B cell (primary cell): ENCODE results near the gene GLI3. TPM values are rescaled to one million over a fixed set of nuclear protein-coding genes. Genes with fewer than 3 reads are reported as not detected.

Source experiments
- ATAC-seq: fragments of 200-7000 bp; cut with Tn5 transposase; one replicate; pipeline ENCODE4 v1.10.0; 2021; ENCODE audit warnings: low read depth, mild to moderate bottlenecking, moderate number of reproducible peaks, moderate library complexity
- CTCF ChIA-PET: fragments of 350-600 bp; sonication (Branson Sonifier 250); formaldehyde crosslinking; loops from one replicate; lab custom pipeline; 2021; ENCODE audit warnings: antibody characterized with exemption, inconsistent platforms; lab: Charles Lee
- POLR2A ChIA-PET: fragments of 350-600 bp; sonication (Branson Sonifier 250); formaldehyde crosslinking; loops from one replicate; lab custom pipeline; 2021; ENCODE audit warnings: antibody characterized with exemption; lab: Charles Lee
- DNase-seq: peaks from one replicate; pipeline ENCODE4 v3.0.0; 2013
- H2AFZ ChIP-seq: 2 replicates; pipeline ENCODE4 v1.6.1; 2012; ENCODE audit warnings: mild to moderate bottlenecking, low read depth, low read length; ENCODE audit not compliant: insufficient read depth, poor library complexity, severe bottlenecking
- H3K27ac ChIP-seq, 2 donors: 1 replicate in 1 of 2; 2 replicates in 1 of 2; pipeline ENCODE4 v1.5.1; 2012 to 2013; ENCODE audit warnings: low read length in 2 of 2, mild to moderate bottlenecking in 2 of 2, moderate library complexity in 1 of 2
- H3K27me3 ChIP-seq, 4 experiments: fragments of 200-600 bp in 1 of 4; sonication (generic) in 1 of 4; replicated peaks in 1 of 4; 1 replicate in 2 of 4; 2 replicates in 2 of 4; pipeline versions ENCODE4 v1.6.1 to v1.7.0; 2013 to 2016; ENCODE audit warnings: low read length in 3 of 4, mild to moderate bottlenecking in 2 of 4, mixed read lengths in 1 of 4, moderate library complexity in 1 of 4; ENCODE audit not compliant: insufficient read depth in 4 of 4, control insufficient read depth in 3 of 4; ENCODE audit errors: control extremely low read depth in 1 of 4
- H3K36me3 ChIP-seq, 2 experiments: replicated peaks in 1 of 2; 1 replicate in 1 of 2; 2 replicates in 1 of 2; pipeline versions ENCODE4 v1.6.1 to v1.7.1; 2013; ENCODE audit warnings: low read length in 1 of 2; ENCODE audit not compliant: insufficient read depth in 2 of 2, control insufficient read depth in 1 of 2; ENCODE audit errors: control extremely low read depth in 1 of 2, extremely low read depth in 1 of 2
- H3K4me1 ChIP-seq, 2 donors: fragments of 200-600 bp in 1 of 2; sonication (generic) in 1 of 2; 1 replicate in 1 of 2; 2 replicates in 1 of 2; pipeline versions ENCODE4 v1.5.1 to v1.6.1; 2013 to 2017; ENCODE audit warnings: low read length in 2 of 2; ENCODE audit not compliant: control insufficient read depth in 2 of 2, insufficient read depth in 2 of 2
- H3K4me2 ChIP-seq: replicated peaks from 2 replicates; pipeline ENCODE3; 2012; ENCODE audit warnings: mild to moderate bottlenecking, low read depth, low read length; ENCODE audit not compliant: poor library complexity, severe bottlenecking
- H3K4me3 ChIP-seq, 5 experiments: fragments of 200-600 bp in 1 of 5; sonication (generic) in 1 of 5; 1 replicate in 3 of 5; 2 replicates in 2 of 5; pipeline versions ENCODE4 v1.5.1 to v1.7.0; 2011 to 2016; ENCODE audit warnings: low read length in 4 of 5, mild to moderate bottlenecking in 4 of 5, low read depth in 2 of 5, control low read depth in 1 of 5, moderate library complexity in 1 of 5; ENCODE audit not compliant: insufficient read depth in 1 of 5; ENCODE audit errors: control extremely low read depth in 1 of 5, extremely low read depth in 1 of 5
- H3K79me2 ChIP-seq: fragments of 200-600 bp; sonication (generic); one replicate; pipeline ENCODE4 v1.6.0; 2016; ENCODE audit warnings: low read length; ENCODE audit not compliant: control insufficient read depth, insufficient read depth
- H3K9ac ChIP-seq: fragments of 200-600 bp; sonication (generic); 2 replicates; pipeline ENCODE4 v1.6.1; 2017; ENCODE audit warnings: mild to moderate bottlenecking, low read length, moderate library complexity
- H3K9me3 ChIP-seq, 3 donors: one replicate each; pipeline versions ENCODE4 v1.6.1 to v1.7.1; 2013; ENCODE audit warnings: low read length in 2 of 3; ENCODE audit not compliant: control insufficient read depth in 2 of 3, insufficient read depth in 1 of 3; ENCODE audit errors: control extremely low read depth in 1 of 3
- H4K20me1 ChIP-seq: 2 replicates; pipeline ENCODE4 v1.6.0; 2012; ENCODE audit warnings: mild to moderate bottlenecking, low read length; ENCODE audit not compliant: insufficient read depth, control insufficient read depth, poor library complexity, severe bottlenecking
- H3K27ac Mint-ChIP-seq: one replicate; pipeline ENCODE4 v1.8.0; 2021; ENCODE audit warnings: mixed read lengths
- H3K27me3 Mint-ChIP-seq: one replicate; pipeline ENCODE4 v1.8.0; 2021; ENCODE audit warnings: mixed read lengths
- H3K4me1 Mint-ChIP-seq: one replicate; pipeline ENCODE4 v1.8.0; 2021; ENCODE audit warnings: mixed read lengths
- H3K4me3 Mint-ChIP-seq: one replicate; pipeline ENCODE4 v1.8.0; 2021; ENCODE audit warnings: mixed read lengths
- H3K9me3 Mint-ChIP-seq: one replicate; pipeline ENCODE4 v1.8.0; 2022; ENCODE audit warnings: mixed read lengths; ENCODE audit not compliant: insufficient read depth
- CTCF ChIP-seq: fragments of 200-600 bp; IDR thresholded peaks from one replicate; pipeline ENCODE4 v1.8.0; 2022; ENCODE audit warnings: antibody characterized with exemption, mild to moderate bottlenecking
- EZH2 ChIP-seq: IDR thresholded peaks from 2 replicates; pipeline ENCODE4 v1.6.1; 2012; ENCODE audit warnings: borderline replicate concordance, low read depth, mild to moderate bottlenecking, moderate library complexity, low read length; ENCODE audit not compliant: insufficient read depth, poor library complexity, severe bottlenecking
- WGBS: methylation state at CpG from one replicate; pipeline ENCODE4 v1.1.5; 2013; ENCODE audit warnings: missing lambda C conversion rate; ENCODE audit not compliant: insufficient coverage; 5-methylcytosine and 5-hydroxymethylcytosine counted together
- intact Hi-C: fragments of 100-400 bp; cut with micrococcal nuclease; formaldehyde crosslinking; loops from one replicate; pipeline ENCODE4 v1.10.0; 2022
- polyA plus RNA-seq: library from polyadenylated mRNA; depleted of rRNA; stranded (reverse); fragments of >200 nt; gene quantifications from 2 replicates; pipeline ENCODE4 v1.2.3, GENCODE V29; 2012
- total RNA-seq, 2 donors: library from RNA; stranded (reverse); fragments of 120-200 nt in 1 of 2; gene quantifications; 1 replicate in 1 of 2; 2 replicates in 1 of 2; pipeline versions ENCODE4 v1.2.3 to v1.2.4, GENCODE V29; 2013 to 2022

The GLI3 gene
- total and polyA plus RNA-seq, 2 donors (not counting 1 experiment from before 2014, with no cell fraction given) = not detected

GRCh38 chr7:42006801-42007513, 230.1 kb downstream of the GLI3 start:
- Mint-ChIP-seq H3K9me3 (no peaks in the 10 kb centered on the region), H3K4me1 (no peaks in the 10 kb centered on the region), H3K27me3 (peaks cover 15% of the 10 kb centered on the region), H3K4me3 (no peak overlapping the region), H3K27ac (no peak overlapping the region)
- Histone ChIP-seq H3K4me2 (no peak overlapping the region), H3K9me3 (no peaks in the 10 kb centered on the region), H3K79me2 (no peaks in the 10 kb centered on the region), H3K4me3 (no peak overlapping the region), H3K27me3 (peaks cover 0 to 3% (median 0%) of the 10 kb centered on the region in 4 experiments), H3K27ac (no peak overlapping the region), H2AFZ (no peak overlapping the region), H3K9ac (no peak overlapping the region), H4K20me1 (no peaks in the 10 kb centered on the region), H3K36me3 (no peaks in the 10 kb centered on the region), H3K4me1 (no peaks in the 10 kb centered on the region)
- CTCF ChIA-PET = interaction anchor here (1.3 kb wide), 1 partner anchor 28 kb away, joined by 3 read pairs; no protein-coding TSS in a partner anchor
- 60% methylated on average over 2 of the region's 3 CpGs for WGBS
- DNase-seq (no peak), ATAC-seq (no peak)
- POLR2A ChIA-PET = no interaction called here
- intact Hi-C loops = no loop called here
- no peak for TF ChIP-seq EZH2

DNA sequence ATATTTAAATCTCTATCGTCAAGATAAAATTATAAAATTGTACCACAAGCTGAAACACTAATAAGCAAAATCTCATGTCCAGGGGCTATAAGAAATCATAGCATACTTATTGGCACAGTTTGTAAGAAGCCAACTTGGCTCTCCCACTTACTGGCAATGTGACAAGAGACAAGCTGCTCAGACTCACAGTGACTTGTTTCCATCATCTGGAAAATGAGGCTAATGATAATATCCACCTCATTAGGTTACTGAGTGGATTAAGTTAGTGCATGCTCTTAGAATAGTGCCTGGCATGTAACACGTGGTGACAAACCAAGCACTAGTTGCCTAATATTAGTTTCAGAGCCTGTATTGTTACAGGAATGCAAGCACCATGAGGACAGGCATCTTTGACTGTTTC, 234.4 kb downstream of the GLI3 start:
- intact Hi-C loops = no loop called here
- Mint-ChIP-seq H3K4me3 (no peak overlapping the region), H3K27ac (no peak overlapping the region), H3K4me1 (no peaks in the 10 kb centered on the region), H3K27me3 (peaks cover 12% of the 10 kb centered on the region), H3K9me3 (no peaks in the 10 kb centered on the region)
- Histone ChIP-seq H3K4me1 (no peaks in the 10 kb centered on the region), H3K4me3 (no peak overlapping the region), H4K20me1 (no peaks in the 10 kb centered on the region), H3K9ac (no peak overlapping the region), H2AFZ (no peak overlapping the region), H3K36me3 (no peaks in the 10 kb centered on the region), H3K79me2 (no peaks in the 10 kb centered on the region), H3K27ac (no peak overlapping the region), H3K9me3 (no peaks in the 10 kb centered on the region), H3K27me3 (no peaks in the 10 kb centered on the region), H3K4me2 (no peak overlapping the region)
- ChIA-PET CTCF (no interaction called here), POLR2A (no interaction called here)
- DNase-seq (no peak), ATAC-seq (no peak)
- TF ChIP-seq CTCF (no peak), EZH2 (no peak)
- WGBS = no CpG with 5 or more reads among the region's 2 CpGs
